ENCODE data around the gene TIMELESS.

DNA sequence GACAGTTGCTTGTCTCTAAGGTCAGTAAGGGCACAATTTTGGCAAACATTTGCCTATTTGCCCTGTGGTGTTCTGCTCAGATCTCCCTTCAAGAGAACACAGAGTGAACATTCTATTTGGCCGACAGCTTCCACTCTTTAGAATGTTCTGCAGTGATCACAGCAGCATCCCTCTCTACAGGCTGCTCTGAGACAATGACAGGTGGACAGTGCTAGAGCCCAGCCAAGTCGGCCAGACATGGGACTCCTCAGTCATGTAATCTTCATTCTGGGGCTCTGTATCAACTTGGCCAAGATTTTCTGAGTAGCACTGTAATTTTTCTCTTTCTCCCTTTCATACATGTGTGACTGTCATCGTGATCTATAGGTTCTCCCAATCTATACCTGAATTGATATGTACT is 34.8 kb downstream of the TIMELESS start:
- TF ChIP-seq, protein P1, sequence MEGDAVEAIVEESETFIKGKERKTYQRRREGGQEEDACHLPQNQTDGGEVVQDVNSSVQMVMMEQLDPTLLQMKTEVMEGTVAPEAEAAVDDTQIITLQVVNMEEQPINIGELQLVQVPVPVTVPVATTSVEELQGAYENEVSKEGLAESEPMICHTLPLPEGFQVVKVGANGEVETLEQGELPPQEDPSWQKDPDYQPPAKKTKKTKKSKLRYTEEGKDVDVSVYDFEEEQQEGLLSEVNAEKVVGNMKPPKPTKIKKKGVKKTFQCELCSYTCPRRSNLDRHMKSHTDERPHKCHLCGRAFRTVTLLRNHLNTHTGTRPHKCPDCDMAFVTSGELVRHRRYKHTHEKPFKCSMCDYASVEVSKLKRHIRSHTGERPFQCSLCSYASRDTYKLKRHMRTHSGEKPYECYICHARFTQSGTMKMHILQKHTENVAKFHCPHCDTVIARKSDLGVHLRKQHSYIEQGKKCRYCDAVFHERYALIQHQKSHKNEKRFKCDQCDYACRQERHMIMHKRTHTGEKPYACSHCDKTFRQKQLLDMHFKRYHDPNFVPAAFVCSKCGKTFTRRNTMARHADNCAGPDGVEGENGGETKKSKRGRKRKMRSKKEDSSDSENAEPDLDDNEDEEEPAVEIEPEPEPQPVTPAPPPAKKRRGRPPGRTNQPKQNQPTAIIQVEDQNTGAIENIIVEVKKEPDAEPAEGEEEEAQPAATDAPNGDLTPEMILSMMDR (conservative IDR thresholded peaks at IDR 0.05; ENCODE audit: low read length) = no peak
- TF ChIP-seq EZH2phosphoT487 (IDR thresholded peaks at IDR 0.05; ENCODE audit: borderline replicate concordance) = no peak

Measured in Loucy (cell line).